Activated CD8-positive, alpha-beta memory T cell treated with anti-CD3 and anti-CD28 coated beads, Interleukin-2, amount 10 ng/mL, durations not matched to agents 7 days and 5 days (primary cell): ENCODE measurements around the gene STRN4. TPM values are rescaled to one million over a fixed set of nuclear protein-coding genes. Genes with fewer than 3 reads are reported as not detected.

Experiments used
- ATAC-seq: fragments of 150-1000 bp; cut with Tn5 transposase; one replicate; pipeline ENCODE4 v1.10.0; 2021; ENCODE audit warnings: moderate library complexity
- CTCF ChIA-PET: fragments of 350-600 bp; sonication (Branson Sonifier 250); formaldehyde crosslinking; loops from one replicate; lab custom pipeline; 2021; ENCODE audit warnings: antibody characterized with exemption; lab: Charles Lee
- DNase-seq: peaks from one replicate; pipeline ENCODE4 v3.0.0-alpha.2; 2020
- H3K27ac Mint-ChIP-seq: one replicate; pipeline ENCODE4 v1.8.0; 2021; ENCODE audit warnings: mild to moderate bottlenecking, mixed read lengths
- H3K27me3 Mint-ChIP-seq: one replicate; pipeline ENCODE4 v1.8.0; 2021; ENCODE audit warnings: mixed read lengths
- H3K36me3 Mint-ChIP-seq: one replicate; pipeline ENCODE4 v1.8.0; 2021; ENCODE audit warnings: mild to moderate bottlenecking, mixed read lengths
- H3K4me1 Mint-ChIP-seq: one replicate; pipeline ENCODE4 v1.8.0; 2021; ENCODE audit warnings: mixed read lengths
- H3K4me3 Mint-ChIP-seq: one replicate; pipeline ENCODE4 v1.8.0; 2021; ENCODE audit warnings: mild to moderate bottlenecking, moderate library complexity, mixed read lengths
- H3K9me3 Mint-ChIP-seq: one replicate; pipeline ENCODE4 v1.8.0; 2022; ENCODE audit warnings: low read depth, mixed read lengths
- total RNA-seq, 2 experiments: library from RNA; stranded (reverse); gene quantifications; one replicate each; pipeline ENCODE4 v1.2.3, GENCODE V29; 2021

Gene STRN4
- total RNA-seq, 2 experiments from 2014 or later = 93.0 to 95.8 TPM

GRCh38 chr19:46748325-46749109 is 2.3 kb upstream of the STRN4 start:
- no peak overlapping the region for H3K4me3 Mint-ChIP-seq
- DNase-seq (peak; percentile 87), ATAC-seq (peak; percentile 17)
- H3K4me1 Mint-ChIP-seq = peaks cover 39% of the 10 kb centered on the region
- no peaks in the 10 kb centered on the region for H3K27me3 Mint-ChIP-seq
- no peaks in the 10 kb centered on the region for H3K9me3 Mint-ChIP-seq
- H3K36me3 Mint-ChIP-seq = peaks cover 6% of the 10 kb centered on the region
- CTCF ChIA-PET = interaction anchor here (0.7 to 11.9 kb wide), 21 partner anchors 13 to 123 kb away, joined by 3 to 203 read pairs (median 4); partner anchors contain the start of genes AP2S1, DACT3 and SLC1A5
- no peak overlapping the region for H3K27ac Mint-ChIP-seq

GRCh38 chr19:46745521-46746280 is 549 bp downstream of the STRN4 start, which contains the start of gene FKRP:
Gene FKRP, plus strand, starts transcription at chr19:46746057. Its CDS starts 9,394 bp downstream, at chr19:46755451.
- peak within 1 kb of the TSS; percentile 94 for H3K4me3 Mint-ChIP-seq
- no peaks in the 10 kb centered on the region for H3K9me3 Mint-ChIP-seq
- DNase-seq = peak; percentile 55
- H3K4me1 Mint-ChIP-seq = peaks cover 52% of the 10 kb centered on the region
- CTCF ChIA-PET = interaction anchor here (0.9 to 1.9 kb wide), 4 partner anchors 8 to 95 kb away, joined by 3 to 11 read pairs (median 6); no protein-coding TSS in a partner anchor
- H3K27me3 Mint-ChIP-seq = no peaks in the 10 kb centered on the region
- peak within 1 kb of the TSS; percentile 86 for H3K27ac Mint-ChIP-seq
- H3K36me3 Mint-ChIP-seq = peaks cover 5% of the 10 kb centered on the region
- peak; percentile 59 for ATAC-seq

DNA sequence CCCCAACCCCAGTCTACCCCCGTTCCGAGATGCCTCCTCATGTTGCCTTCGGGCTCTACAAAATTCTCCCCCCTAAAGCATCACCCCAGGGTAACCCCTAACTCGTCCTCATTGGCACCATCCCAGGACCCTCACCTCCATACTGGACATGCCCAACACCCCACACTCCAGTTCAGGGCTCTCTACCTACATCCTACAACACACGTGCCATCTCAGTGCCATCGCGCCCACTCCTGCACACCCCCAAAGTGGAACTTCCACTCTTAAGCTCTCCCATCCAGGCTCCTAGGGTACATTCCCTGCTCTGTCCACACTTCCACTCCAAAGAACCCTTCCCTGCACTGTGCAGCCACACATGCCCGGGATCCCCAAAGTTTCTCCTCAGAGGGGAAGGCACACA is 1.2 kb downstream of the STRN4 start:
- no peaks in the 10 kb centered on the region for H3K27me3 Mint-ChIP-seq
- H3K4me1 Mint-ChIP-seq = peaks cover 53% of the 10 kb centered on the region
- no peaks in the 10 kb centered on the region for H3K9me3 Mint-ChIP-seq
- peaks cover 4% of the 10 kb centered on the region for H3K36me3 Mint-ChIP-seq
- peak overlapping the region; percentile 86 for H3K27ac Mint-ChIP-seq
- DNase-seq (no peak), ATAC-seq (no peak)
- CTCF ChIA-PET = interaction anchor here (0.9 to 2.4 kb wide), 6 partner anchors 9 to 95 kb away, joined by 3 to 11 read pairs (median 8); no protein-coding TSS in a partner anchor
- peak overlapping the region; percentile 94 for H3K4me3 Mint-ChIP-seq

DNA sequence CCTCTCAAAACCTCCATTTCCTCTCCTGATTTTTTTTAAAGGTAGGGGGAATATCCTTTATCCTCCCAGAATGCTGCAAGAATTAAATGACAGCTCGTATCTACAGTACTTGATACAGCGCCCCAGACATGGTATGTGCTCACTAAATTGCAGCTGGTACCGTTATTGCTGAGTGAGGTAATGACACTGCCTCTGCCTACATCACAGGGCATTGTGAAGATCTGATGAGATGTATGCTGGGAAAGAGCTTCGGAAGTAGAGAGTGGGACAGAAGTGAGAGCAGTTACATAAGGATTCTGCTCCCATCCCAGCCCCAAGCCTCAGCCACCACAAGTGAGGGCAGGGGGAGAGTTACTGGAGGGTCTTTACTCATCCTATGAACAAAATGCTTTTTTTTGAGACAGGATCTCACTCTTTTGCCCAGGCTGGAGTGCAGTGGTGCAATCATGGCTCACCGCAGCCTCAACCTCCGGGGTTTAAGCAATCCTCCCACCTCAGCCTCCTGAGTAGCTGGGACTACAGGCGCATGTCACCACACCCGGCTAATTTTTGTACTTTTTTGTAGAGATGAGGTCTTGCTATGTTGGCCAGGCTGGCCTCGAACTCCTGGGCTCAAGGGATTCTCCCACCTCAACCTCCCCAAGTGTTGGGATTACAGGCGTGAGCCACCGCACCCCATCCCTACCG is 2.1 kb downstream of the STRN4 start:
- peak overlapping the region; percentile 40 for H3K27ac Mint-ChIP-seq
- H3K27me3 Mint-ChIP-seq = no peaks in the 10 kb centered on the region
- CTCF ChIA-PET = interaction anchor here (1.4 to 2.4 kb wide), 5 partner anchors 10 to 96 kb away, joined by 3 to 11 read pairs (median 9); no protein-coding TSS in a partner anchor
- ATAC-seq (no peak), DNase-seq (no peak)
- peaks cover 5% of the 10 kb centered on the region for H3K36me3 Mint-ChIP-seq
- peaks cover 52% of the 10 kb centered on the region for H3K4me1 Mint-ChIP-seq
- H3K9me3 Mint-ChIP-seq = no peaks in the 10 kb centered on the region
- H3K4me3 Mint-ChIP-seq = peak overlapping the region; percentile 94

GRCh38 chr19:46742926-46743480 is 3.2 kb downstream of the STRN4 start:
- H3K27ac Mint-ChIP-seq = peak overlapping the region; percentile 0
- no peaks in the 10 kb centered on the region for H3K9me3 Mint-ChIP-seq
- CTCF ChIA-PET = interaction anchor here (1.1 to 2.8 kb wide), 6 partner anchors 10 to 41 kb away, joined by 3 to 19 read pairs (median 8); no protein-coding TSS in a partner anchor
- DNase-seq = no peak
- H3K4me1 Mint-ChIP-seq = peaks cover 48% of the 10 kb centered on the region
- H3K36me3 Mint-ChIP-seq = peaks cover 5% of the 10 kb centered on the region
- H3K27me3 Mint-ChIP-seq = no peaks in the 10 kb centered on the region
- no peak overlapping the region for H3K4me3 Mint-ChIP-seq
- no peak for ATAC-seq

DNA sequence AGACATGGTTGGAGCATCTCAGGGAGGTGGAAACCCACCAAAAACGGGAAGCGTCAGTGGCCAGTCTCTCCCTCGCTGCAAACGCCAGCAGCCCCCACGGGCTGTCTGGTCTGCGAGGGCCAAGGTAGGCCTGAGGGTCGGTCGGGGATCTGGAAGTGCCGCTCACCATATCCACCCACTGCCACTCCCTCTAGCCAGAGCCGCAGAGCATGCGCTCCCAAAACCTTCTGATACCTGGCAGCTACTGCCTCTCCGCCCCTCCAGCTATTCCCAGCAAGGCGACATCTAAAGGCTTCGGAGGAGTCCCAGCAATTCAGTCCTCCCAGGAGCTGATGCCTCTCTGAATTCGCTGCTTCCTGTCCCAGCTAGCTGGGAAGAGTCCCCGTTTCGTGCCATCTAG is 4.8 kb downstream of the STRN4 start:
- CTCF ChIA-PET = interaction anchor here (0.5 to 2.8 kb wide), 7 partner anchors 9 to 160 kb away, joined by 3 to 19 read pairs (median 3); no protein-coding TSS in a partner anchor
- no peak for DNase-seq
- Mint-ChIP-seq H3K27ac (no peak overlapping the region), H3K27me3 (no peaks in the 10 kb centered on the region), H3K4me3 (no peak overlapping the region), H3K36me3 (peaks cover 8% of the 10 kb centered on the region), H3K9me3 (no peaks in the 10 kb centered on the region), H3K4me1 (peaks cover 38% of the 10 kb centered on the region)
- no peak for ATAC-seq

DNA sequence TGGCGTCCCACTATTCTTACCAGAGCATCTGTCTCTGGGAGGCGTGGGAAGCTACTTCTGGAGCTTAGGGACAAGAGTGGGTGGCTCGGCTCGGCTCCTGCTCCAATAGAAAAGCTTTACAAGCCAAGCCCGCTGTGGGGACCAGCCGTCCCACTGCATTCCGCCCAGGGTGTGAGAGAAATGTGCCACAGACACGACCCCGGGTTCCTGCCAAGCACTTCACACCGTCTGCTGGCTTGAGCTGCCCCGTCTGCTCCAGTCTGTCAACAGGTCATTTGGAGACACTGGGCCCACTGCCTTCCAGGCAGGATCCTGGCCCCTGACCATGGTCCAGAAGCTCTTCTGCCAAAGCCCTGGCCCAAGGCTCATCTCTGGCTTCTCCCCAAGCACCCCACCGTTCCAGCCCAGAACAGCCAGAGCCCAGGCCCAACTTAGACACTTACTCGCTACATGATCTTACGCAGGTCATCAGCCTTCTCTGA is 6.9 kb downstream of the STRN4 start:
- peaks cover 25% of the 10 kb centered on the region for H3K4me1 Mint-ChIP-seq
- no peak overlapping the region for H3K4me3 Mint-ChIP-seq
- H3K9me3 Mint-ChIP-seq = no peaks in the 10 kb centered on the region
- H3K27ac Mint-ChIP-seq = peak overlapping the region; percentile 5
- H3K27me3 Mint-ChIP-seq = no peaks in the 10 kb centered on the region
- CTCF ChIA-PET = interaction anchor here (1.0 kb wide), 1 partner anchor 14 kb away, joined by 3 read pairs; no protein-coding TSS in a partner anchor
- H3K36me3 Mint-ChIP-seq = peaks cover 9% of the 10 kb centered on the region
- DNase-seq (no peak), ATAC-seq (no peak)

- Mint-ChIP-seq H3K4me1 (peaks cover 13% of the 10 kb centered on the region), H3K27me3 (no peaks in the 10 kb centered on the region), H3K27ac (no peak overlapping the region), H3K9me3 (no peaks in the 10 kb centered on the region), H3K4me3 (no peak overlapping the region), H3K36me3 (peaks cover 14% of the 10 kb centered on the region)
- DNase-seq (no peak), ATAC-seq (no peak)
- CTCF ChIA-PET = interaction anchor here (0.6 to 1.7 kb wide), 6 partner anchors 9 to 362 kb away, joined by 3 to 9 read pairs (median 3); no protein-coding TSS in a partner anchor
These were observed 8.5 kb downstream of the STRN4 start for GRCh38 chr19:46737761-46738171.

GRCh38 chr19:46737298-46737654 is 9.0 kb downstream of the STRN4 start:
- CTCF ChIA-PET = interaction anchor here (0.6 to 1.7 kb wide), 5 partner anchors 9 to 82 kb away, joined by 3 to 9 read pairs (median 3); no protein-coding TSS in a partner anchor
- H3K4me3 Mint-ChIP-seq = no peak overlapping the region

GRCh38 chr19:46736531-46737297 is 9.5 kb downstream of the STRN4 start:
- no peak for ATAC-seq
- Mint-ChIP-seq H3K4me1 (peaks cover 14% of the 10 kb centered on the region), H3K27ac (no peak overlapping the region), H3K36me3 (peaks cover 17% of the 10 kb centered on the region), H3K27me3 (no peaks in the 10 kb centered on the region), H3K9me3 (no peaks in the 10 kb centered on the region), H3K4me3 (no peak overlapping the region)
- no peak for DNase-seq
- CTCF ChIA-PET = interaction anchor here (0.9 to 1.7 kb wide), 4 partner anchors 8 to 64 kb away, joined by 3 to 9 read pairs (median 4); no protein-coding TSS in a partner anchor

More at GRCh38 chr19:46737298-46737654, 9.0 kb downstream of the STRN4 start:
- Mint-ChIP-seq H3K36me3 (peaks cover 17% of the 10 kb centered on the region), H3K4me1 (peaks cover 14% of the 10 kb centered on the region), H3K9me3 (no peaks in the 10 kb centered on the region), H3K27ac (no peak overlapping the region), H3K27me3 (no peaks in the 10 kb centered on the region)
- ATAC-seq (no peak), DNase-seq (no peak)

DNA sequence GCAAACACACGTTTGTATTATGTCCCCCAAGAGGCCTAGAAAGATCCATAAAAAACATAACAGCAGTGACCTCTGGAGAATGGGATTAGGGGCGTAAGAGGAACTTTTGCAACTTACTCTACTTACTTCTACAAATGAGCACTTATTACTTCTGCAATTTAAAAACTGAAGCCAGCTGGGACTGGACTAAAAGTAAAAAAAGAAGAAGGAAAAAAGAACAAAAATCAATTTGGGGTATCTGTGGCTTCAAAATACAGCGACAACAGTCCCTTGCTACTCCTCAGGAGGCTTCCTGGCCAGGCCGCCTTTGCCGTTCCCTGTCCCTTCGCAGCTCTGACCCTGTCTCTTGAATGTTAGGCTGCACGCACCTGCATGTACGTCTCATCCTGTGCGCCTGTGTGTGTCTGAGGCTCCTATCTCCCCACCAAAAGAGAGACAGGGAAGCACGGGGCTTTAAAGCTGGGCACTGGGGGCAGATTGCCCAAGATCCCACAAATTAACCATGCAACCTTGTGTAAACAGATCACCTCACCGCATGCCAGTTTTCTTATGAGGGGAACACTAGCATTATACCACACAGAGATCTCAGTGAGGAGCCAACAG is 12.5 kb downstream of the STRN4 start:
- Mint-ChIP-seq H3K9me3 (no peaks in the 10 kb centered on the region), H3K27ac (no peak overlapping the region), H3K4me1 (peaks cover 22% of the 10 kb centered on the region), H3K36me3 (peaks cover 18% of the 10 kb centered on the region), H3K27me3 (no peaks in the 10 kb centered on the region), H3K4me3 (no peak overlapping the region)
- CTCF ChIA-PET = interaction anchor here (1.0 to 1.4 kb wide), 3 partner anchors 20 to 46 kb away, joined by 3 to 5 read pairs (median 4); no protein-coding TSS in a partner anchor
- DNase-seq (no peak), ATAC-seq (no peak)
